ENCODE measurements around the gene MYO9B.

Gene MYO9B

GRCh38 chr19:17195106-17195505, 119.5 kb downstream of the MYO9B start:
- TF ChIP-seq, protein P1, sequence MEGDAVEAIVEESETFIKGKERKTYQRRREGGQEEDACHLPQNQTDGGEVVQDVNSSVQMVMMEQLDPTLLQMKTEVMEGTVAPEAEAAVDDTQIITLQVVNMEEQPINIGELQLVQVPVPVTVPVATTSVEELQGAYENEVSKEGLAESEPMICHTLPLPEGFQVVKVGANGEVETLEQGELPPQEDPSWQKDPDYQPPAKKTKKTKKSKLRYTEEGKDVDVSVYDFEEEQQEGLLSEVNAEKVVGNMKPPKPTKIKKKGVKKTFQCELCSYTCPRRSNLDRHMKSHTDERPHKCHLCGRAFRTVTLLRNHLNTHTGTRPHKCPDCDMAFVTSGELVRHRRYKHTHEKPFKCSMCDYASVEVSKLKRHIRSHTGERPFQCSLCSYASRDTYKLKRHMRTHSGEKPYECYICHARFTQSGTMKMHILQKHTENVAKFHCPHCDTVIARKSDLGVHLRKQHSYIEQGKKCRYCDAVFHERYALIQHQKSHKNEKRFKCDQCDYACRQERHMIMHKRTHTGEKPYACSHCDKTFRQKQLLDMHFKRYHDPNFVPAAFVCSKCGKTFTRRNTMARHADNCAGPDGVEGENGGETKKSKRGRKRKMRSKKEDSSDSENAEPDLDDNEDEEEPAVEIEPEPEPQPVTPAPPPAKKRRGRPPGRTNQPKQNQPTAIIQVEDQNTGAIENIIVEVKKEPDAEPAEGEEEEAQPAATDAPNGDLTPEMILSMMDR (IDR thresholded peaks at IDR 0.05; ENCODE audit: insufficient read depth, low read depth, low read length, missing control alignments): no peak
- no peak overlapping the region for H3K4me3 ChIP-seq (ENCODE audit: low read depth, low read length)
- no peak for DNase-seq (ENCODE audit: low read depth)

DNA sequence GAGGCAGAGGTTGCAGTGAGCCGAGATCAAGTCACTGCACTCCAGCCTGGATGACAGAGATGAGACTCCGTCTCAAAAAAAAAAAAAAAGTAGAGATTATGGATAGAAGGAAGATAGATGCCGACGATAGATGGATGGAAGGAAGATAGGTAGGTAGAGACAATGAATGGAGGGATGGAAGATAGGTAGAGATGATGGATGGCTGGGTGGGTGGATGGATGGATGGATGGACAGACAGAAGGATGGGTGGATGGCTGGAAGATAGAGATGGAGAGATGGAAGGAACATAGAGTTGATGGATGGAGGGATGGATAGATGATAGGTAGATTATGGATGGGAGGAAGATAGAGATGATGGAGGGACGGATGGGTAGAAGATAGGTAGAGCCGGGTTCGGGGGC, 121.0 kb downstream of the MYO9B start:
- TF ChIP-seq, protein P1 (IDR thresholded peaks at IDR 0.05; ENCODE audit: insufficient read depth, low read depth, low read length, missing control alignments): no peak

GRCh38 chr19:17197666-17198065, 122.1 kb downstream of the MYO9B start:
- DNase-seq (ENCODE audit: low read depth): no peak
- H3K4me3 ChIP-seq (ENCODE audit: low read depth, low read length): no peak overlapping the region
- TF ChIP-seq, protein P1 (IDR thresholded peaks at IDR 0.05; ENCODE audit: insufficient read depth, low read depth, low read length, missing control alignments): no peak

More for the DNA sequence above, 121.0 kb downstream of the MYO9B start:
- no peak overlapping the region for H3K4me3 ChIP-seq (ENCODE audit: low read depth, low read length)
- DNase-seq (ENCODE audit: low read depth): no peak

DNA sequence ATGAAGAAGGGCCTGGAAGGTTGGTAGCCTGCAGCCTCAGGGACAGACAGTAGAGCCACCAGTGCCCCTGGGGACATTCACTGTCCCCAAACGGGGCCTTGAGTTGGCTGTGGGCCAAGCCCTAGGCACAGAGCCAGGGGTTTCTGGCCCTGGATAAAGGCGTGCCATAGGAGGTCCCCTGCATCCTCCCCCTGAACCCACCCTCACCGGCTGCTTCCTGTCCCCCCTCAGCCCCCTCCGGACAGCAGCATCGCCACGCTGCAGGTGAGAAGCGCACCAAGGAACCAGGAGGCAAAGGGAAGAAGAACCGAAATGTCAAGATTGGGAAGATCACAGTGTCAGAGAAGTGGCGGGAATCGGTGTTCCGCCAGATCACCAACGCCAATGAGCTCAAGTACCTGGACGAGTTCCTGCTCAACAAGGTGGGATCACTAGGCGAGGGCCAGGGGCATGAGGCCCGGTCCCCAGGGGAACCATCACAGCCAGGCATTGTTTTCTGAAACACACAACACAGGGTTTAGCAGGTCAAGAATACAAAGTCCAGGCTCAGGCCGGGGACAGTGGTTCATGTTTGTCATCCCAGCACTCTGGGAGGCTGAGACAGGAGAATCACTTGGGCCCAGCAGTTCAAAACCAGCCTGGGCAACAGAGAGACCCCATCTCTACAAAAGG, 125.0 kb downstream of the MYO9B start:
- H3K4me3 ChIP-seq (ENCODE audit: low read depth, low read length): no peak overlapping the region
- TF ChIP-seq, protein P1 (IDR thresholded peaks at IDR 0.05; ENCODE audit: insufficient read depth, low read depth, low read length, missing control alignments): no peak
- no peak for DNase-seq (ENCODE audit: low read depth)

DNA sequence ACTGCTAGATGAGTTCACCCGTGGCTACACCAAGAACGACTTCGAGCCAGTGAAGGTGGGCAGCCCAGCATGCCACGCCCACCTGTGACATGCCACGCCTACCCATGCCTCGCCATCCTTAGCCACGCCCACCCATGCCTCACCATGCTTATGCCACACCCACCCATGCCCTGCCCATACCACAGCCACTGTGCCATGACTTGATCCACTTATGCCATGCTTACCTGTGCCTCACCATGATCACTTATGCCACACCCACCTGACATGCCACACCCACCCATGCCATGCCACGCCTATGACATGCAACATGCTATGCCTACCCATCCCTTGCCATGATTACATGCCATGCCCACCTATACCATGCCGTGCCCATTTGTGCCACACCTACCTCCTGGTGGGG, 126.7 kb downstream of the MYO9B start:
- TF ChIP-seq, protein P1 (IDR thresholded peaks at IDR 0.05; ENCODE audit: insufficient read depth, low read depth, low read length, missing control alignments): no peak
- no peak for DNase-seq (ENCODE audit: low read depth)

GRCh38 chr19:17202713-17203112, 127.1 kb downstream of the MYO9B start:
- TF ChIP-seq, protein P1 (IDR thresholded peaks at IDR 0.05; ENCODE audit: insufficient read depth, low read depth, low read length, missing control alignments): no peak
- no peak for DNase-seq (ENCODE audit: low read depth)
- no peak overlapping the region for H3K4me3 ChIP-seq (ENCODE audit: low read depth, low read length)

More for the DNA sequence above, 126.7 kb downstream of the MYO9B start:
- no peak overlapping the region for H3K4me3 ChIP-seq (ENCODE audit: low read depth, low read length)

All from GM12865 (cell line).